Stimulated activated CD8-positive, alpha-beta memory T cell treated with anti-CD3 and anti-CD28 coated beads, Interleukin-4, amount 100 ng/mL, for 24 hours (primary cell): ENCODE measurements around the gene LACTB.
"Not testable (repeated sequence)": the region's sequence is repeated elsewhere in the genome, so short reads cannot be mapped to it uniquely, and the experiment has no call there.

Source experiments
- DNase-seq: peaks from one replicate; pipeline ENCODE4 v3.0.0-alpha.2; 2020; ENCODE audit warnings: low read depth

LACTB gene

GRCh38 chr15:63089260-63090043, 32.2 kb upstream of the LACTB start:
- DNase-seq = no peak

GRCh38 chr15:63090472-63090871, 31.2 kb upstream of the LACTB start:
- DNase-seq = no peak

GRCh38 chr15:63090887-63091286, 30.8 kb upstream of the LACTB start:
- DNase-seq = no peak

GRCh38 chr15:63091679-63092446, 29.8 kb upstream of the LACTB start:
- no peak for DNase-seq

GRCh38 chr15:63093486-63094205, 28.0 kb upstream of the LACTB start:
- DNase-seq = peak; percentile 51

DNA sequence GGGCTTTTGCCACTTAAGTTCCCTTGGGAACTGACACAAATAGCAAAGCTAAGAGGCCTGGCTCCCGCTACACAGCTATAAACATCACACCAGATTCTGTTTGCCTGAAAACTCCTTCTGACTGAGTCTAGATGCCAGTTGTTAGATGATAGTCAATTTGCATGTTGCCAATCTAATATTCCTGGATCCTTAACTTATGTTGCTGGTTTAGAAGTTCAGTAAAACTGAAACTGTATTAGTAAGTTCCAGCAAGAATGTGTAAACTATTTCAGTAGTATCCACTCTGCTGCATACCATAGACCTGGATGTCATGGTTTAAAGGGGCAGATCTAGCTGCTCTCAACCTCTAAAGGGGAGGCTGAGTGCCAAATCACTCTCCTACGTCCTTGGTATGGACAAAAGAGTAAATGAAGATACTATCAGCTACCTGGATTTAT, 27.1 kb upstream of the LACTB start:
- no peak for DNase-seq

GRCh38 chr15:63096178-63096577, 25.5 kb upstream of the LACTB start:
- no peak for DNase-seq

DNA sequence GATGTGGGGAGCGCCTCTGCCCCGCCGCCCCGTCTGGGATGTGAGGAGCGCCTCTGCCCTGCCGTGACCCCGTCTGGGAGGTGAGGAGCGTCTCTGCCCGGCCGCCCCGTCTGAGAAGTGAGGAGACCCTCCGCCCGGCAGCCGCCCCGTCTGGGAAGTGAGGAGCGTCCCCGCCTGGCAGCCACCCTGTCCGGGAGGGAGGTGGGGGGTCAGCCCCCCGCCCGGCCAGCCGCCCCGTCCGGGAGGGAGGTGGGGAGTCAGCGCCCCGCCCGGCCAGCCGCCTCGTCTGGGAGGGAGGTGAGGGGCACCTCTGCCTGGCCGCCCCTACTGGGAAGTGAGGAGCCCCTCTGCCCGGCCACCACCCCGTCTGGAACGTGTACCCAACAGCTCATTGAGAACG, 22.8 kb upstream of the LACTB start:
- DNase-seq = not testable (repeated sequence)

GRCh38 chr15:63099581-63099980, 22.1 kb upstream of the LACTB start:
- not testable (repeated sequence) for DNase-seq

DNA sequence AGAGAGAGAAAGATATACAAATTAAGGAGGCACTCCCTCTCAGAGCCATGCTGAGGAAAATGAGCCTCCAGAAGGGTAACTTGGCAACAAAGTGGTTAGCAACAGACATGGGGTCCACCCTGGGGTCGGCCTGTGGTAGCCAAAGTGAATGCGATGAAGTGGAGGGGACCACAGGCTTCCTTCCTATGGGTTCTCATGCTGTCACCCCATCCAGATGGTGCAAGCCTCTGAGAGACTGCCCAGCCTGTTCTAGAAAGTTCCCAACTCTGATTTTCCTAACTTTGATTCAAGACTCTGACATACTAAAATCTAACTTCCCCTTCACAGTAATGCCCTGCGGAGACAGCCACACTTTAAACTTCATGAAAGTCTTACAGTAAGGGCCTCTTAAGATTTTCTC, 18.2 kb upstream of the LACTB start:
- DNase-seq = no peak

GRCh38 chr15:63104727-63105126, 16.9 kb upstream of the LACTB start:
- no peak for DNase-seq

- DNase-seq = not testable (repeated sequence)
These were observed 16.3 kb upstream of the LACTB start for GRCh38 chr15:63105354-63105753.

DNA sequence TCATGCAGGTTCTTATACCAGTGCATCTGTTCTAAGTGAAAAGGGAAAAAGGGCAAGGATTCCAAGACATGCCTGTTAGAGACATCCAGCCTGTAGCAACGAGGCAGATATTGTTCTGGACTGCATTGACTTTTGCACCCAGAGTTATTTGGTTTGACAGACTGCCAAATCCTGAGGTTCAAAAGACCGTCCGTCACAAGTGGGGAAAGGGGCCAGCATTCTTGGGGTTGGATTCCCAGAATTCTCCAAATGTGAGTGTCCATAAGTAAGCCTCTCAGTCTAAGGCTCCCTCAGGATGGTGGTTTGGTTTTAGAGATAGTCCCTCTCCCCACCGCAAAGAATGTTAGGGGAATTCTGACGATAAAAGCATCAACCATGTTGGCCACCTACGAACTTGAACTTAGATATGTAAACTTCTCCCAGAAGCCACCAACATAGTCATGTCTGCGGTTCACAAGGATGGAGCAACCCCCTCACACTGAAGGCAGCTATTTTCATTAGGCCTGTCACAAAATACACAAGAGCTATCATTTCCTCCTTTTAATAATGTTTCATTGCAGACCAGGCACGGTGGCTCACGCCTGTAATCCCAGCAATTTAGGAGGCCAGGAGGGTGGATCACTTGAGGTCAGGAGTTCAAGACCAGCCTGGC, 13.6 kb upstream of the LACTB start:
- DNase-seq = no peak

DNA sequence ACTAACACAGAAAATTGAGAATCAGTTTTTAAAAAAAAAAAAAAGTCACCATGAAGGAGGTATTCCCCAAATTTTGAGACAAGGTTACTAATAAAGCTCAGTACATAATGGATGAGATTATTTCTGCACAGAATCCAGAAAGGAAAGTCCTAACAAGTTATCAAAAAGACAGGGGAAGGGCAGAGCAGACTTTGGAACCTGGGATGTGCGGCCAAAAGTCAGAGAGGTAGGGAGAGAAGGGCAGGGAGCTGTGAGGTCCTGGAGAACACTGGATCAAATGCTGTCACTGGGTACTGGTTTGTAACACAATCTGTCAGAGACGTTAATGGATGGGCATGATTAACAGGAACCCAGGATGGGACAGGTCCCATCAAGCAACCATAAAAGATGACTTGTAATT, 12.2 kb upstream of the LACTB start:
- no peak for DNase-seq

DNA sequence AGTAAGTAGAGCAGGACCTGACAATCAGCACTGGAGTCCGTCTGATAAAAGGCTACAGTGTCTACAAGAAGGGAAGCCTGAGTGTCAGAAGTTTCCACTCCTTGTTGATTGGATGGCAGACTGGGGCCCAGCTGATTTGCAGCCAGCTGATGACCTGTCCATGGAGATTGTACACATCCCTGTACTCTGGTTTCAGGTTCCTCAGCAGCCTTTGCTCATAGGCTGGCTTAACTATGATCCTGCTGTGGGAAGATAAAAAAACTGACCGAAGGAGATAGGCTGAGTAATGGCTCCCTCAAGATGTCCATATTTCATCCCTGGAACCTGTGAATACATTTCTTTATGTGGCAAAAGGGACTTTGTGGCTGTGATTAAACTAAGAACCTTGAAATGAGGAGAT, 11.7 kb upstream of the LACTB start:
- no peak for DNase-seq

GRCh38 chr15:63110428-63111026, 11.1 kb upstream of the LACTB start:
- no peak for DNase-seq

GRCh38 chr15:63111481-63111880, 10.2 kb upstream of the LACTB start:
- no peak for DNase-seq

GRCh38 chr15:63112871-63113270, 8.8 kb upstream of the LACTB start:
- no peak for DNase-seq

DNA sequence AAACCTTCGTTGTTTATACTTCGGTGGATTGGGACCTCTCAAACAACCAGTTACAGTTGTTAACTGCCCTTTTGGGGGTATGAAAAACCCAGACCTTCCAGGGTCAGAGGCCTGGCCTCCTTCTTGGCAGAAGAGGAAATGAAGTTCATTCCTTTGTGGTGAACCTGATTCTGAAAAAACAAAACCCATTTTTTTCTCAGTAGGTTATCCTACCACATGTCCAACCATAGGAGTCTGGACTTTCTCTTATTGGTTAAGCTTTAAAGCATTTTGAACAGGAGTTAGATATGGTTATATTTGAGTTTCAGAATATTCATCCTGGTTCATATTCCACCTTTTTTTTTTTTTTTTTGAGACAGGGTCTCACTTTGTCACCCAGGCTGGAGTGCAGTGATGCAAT, 7.2 kb upstream of the LACTB start:
- DNase-seq = no peak

GRCh38 chr15:63118854-63119253, 2.8 kb upstream of the LACTB start:
- no peak for DNase-seq

DNA sequence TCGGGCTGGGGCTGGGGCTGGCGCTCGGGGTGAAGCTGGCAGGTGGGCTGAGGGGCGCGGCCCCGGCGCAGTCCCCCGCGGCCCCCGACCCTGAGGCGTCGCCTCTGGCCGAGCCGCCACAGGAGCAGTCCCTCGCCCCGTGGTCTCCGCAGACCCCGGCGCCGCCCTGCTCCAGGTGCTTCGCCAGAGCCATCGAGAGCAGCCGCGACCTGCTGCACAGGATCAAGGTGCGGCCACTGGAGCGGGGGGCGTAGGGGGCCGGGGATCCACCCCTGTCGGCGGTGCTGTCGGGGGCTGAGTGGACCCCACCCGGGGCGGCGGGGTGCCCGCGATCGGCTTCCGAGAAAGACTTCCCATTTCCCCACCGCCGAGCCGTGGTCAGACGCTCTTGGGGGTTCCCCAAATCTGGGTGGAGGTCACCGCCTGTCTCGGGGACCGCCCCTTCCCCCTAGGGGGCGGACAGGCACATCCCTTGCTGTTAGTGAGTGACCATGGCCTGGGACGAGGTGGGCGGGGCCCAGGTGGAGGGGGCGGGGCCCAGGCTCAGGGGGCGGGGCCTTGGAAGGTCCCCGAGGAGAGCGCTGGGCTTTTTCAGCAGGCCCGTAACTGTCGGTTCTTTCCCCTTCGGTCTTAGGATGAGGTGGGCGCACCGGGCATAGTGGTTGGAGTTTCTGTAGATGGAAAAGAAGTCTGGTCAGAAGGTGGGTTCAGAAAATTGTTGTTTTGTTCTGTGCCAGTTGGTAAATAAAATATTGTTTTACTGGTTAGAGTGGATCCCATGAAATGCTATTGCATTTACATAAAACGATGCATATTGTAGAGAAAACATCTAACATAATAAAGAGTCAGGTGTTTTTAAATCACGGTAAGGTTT, 578 bp downstream of the LACTB start:
- DNase-seq = peak; percentile 86
